ENCODE measurements around the gene GK2.

DNA sequence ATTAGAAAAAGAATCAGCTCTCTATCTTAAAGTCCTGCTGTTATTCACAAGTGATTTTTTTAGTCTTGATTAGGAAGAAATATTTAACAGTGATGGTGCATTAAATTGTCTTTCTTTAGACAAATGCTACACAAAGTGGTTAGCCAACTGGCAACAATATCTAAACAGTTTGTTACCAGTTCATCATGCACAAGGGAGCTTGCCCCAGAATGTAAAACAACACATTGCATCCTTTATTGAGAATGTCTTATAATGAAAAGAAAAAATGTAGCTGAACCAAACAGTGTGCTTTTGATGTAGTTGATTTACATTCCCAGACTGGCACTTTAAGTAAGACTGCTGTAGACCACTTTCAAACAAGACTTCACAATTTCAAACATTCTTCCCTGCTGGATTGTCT lies 48.0 kb downstream of the GK2 start:
- TF ChIP-seq, protein P1, sequence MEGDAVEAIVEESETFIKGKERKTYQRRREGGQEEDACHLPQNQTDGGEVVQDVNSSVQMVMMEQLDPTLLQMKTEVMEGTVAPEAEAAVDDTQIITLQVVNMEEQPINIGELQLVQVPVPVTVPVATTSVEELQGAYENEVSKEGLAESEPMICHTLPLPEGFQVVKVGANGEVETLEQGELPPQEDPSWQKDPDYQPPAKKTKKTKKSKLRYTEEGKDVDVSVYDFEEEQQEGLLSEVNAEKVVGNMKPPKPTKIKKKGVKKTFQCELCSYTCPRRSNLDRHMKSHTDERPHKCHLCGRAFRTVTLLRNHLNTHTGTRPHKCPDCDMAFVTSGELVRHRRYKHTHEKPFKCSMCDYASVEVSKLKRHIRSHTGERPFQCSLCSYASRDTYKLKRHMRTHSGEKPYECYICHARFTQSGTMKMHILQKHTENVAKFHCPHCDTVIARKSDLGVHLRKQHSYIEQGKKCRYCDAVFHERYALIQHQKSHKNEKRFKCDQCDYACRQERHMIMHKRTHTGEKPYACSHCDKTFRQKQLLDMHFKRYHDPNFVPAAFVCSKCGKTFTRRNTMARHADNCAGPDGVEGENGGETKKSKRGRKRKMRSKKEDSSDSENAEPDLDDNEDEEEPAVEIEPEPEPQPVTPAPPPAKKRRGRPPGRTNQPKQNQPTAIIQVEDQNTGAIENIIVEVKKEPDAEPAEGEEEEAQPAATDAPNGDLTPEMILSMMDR (tag by site-specific recombination; IDR thresholded peaks at IDR 0.05): no peak
- TF ChIP-seq ZNF175 (tag by site-specific recombination; IDR thresholded peaks at IDR 0.05): no peak
- TF ChIP-seq ZNF341 (tag by site-specific recombination; IDR thresholded peaks at IDR 0.05; ENCODE audit: low read depth): no peak
- TF ChIP-seq ZNF133 (tag by site-specific recombination; IDR thresholded peaks at IDR 0.05): no peak
- no peak for TF ChIP-seq ZNF335 (tag by site-specific recombination; conservative IDR thresholded peaks at IDR 0.05)
- no peak for TF ChIP-seq TCF7L2 (IDR thresholded peaks at IDR 0.05; ENCODE audit: borderline replicate concordance, low read depth, low read length)
- TF ChIP-seq, protein P2, sequence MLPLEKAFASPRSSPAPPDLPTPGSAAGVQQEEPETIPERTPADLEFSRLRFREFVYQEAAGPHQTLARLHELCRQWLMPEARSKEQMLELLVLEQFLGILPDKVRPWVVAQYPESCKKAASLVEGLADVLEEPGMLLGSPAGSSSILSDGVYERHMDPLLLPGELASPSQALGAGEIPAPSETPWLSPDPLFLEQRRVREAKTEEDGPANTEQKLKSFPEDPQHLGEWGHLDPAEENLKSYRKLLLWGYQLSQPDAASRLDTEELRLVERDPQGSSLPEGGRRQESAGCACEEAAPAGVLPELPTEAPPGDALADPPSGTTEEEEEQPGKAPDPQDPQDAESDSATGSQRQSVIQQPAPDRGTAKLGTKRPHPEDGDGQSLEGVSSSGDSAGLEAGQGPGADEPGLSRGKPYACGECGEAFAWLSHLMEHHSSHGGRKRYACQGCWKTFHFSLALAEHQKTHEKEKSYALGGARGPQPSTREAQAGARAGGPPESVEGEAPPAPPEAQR (tag by site-specific recombination; IDR thresholded peaks at IDR 0.05): no peak
- no peak for TF ChIP-seq ZNF354C (tag by site-specific recombination; IDR thresholded peaks at IDR 0.05; ENCODE audit: borderline replicate concordance, low read depth)
- TF ChIP-seq KLF16 (tag by site-specific recombination; IDR thresholded peaks at IDR 0.05): no peak
- no peak for TF ChIP-seq ZNF610 (tag by site-specific recombination; IDR thresholded peaks at IDR 0.05; ENCODE audit: borderline replicate concordance)
- TF ChIP-seq, protein P3, sequence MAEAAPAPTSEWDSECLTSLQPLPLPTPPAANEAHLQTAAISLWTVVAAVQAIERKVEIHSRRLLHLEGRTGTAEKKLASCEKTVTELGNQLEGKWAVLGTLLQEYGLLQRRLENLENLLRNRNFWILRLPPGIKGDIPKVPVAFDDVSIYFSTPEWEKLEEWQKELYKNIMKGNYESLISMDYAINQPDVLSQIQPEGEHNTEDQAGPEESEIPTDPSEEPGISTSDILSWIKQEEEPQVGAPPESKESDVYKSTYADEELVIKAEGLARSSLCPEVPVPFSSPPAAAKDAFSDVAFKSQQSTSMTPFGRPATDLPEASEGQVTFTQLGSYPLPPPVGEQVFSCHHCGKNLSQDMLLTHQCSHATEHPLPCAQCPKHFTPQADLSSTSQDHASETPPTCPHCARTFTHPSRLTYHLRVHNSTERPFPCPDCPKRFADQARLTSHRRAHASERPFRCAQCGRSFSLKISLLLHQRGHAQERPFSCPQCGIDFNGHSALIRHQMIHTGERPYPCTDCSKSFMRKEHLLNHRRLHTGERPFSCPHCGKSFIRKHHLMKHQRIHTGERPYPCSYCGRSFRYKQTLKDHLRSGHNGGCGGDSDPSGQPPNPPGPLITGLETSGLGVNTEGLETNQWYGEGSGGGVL (tag by site-specific recombination; IDR thresholded peaks at IDR 0.05): no peak
- TF ChIP-seq, protein P4, sequence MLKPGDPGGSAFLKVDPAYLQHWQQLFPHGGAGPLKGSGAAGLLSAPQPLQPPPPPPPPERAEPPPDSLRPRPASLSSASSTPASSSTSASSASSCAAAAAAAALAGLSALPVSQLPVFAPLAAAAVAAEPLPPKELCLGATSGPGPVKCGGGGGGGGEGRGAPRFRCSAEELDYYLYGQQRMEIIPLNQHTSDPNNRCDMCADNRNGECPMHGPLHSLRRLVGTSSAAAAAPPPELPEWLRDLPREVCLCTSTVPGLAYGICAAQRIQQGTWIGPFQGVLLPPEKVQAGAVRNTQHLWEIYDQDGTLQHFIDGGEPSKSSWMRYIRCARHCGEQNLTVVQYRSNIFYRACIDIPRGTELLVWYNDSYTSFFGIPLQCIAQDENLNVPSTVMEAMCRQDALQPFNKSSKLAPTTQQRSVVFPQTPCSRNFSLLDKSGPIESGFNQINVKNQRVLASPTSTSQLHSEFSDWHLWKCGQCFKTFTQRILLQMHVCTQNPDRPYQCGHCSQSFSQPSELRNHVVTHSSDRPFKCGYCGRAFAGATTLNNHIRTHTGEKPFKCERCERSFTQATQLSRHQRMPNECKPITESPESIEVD (tag by site-specific recombination; IDR thresholded peaks at IDR 0.05): no peak
- no peak for TF ChIP-seq ZNF311 (tag by site-specific recombination; IDR thresholded peaks at IDR 0.05; ENCODE audit: borderline replicate concordance)

Measured in HEK293 (cell line).